ENCODE results near the gene LYRM9. TPM values are rescaled to one million over a fixed set of nuclear protein-coding genes. Genes with fewer than 3 reads are reported as not detected.

LYRM9 gene
- total RNA-seq, 1 donor from 2014 or later: 16.0 TPM

- H3K27me3 Mint-ChIP-seq (ENCODE audit: insufficient read depth, low read depth): peaks cover 6% of the 10 kb centered on the region
- no peak overlapping the region for H3K4me2 ChIP-seq
- no peak for TF ChIP-seq EZH2 (IDR thresholded peaks at IDR 0.05)
- TF ChIP-seq EZH2phosphoT487 (IDR thresholded peaks at IDR 0.05): no peak
- TF ChIP-seq, protein P1, sequence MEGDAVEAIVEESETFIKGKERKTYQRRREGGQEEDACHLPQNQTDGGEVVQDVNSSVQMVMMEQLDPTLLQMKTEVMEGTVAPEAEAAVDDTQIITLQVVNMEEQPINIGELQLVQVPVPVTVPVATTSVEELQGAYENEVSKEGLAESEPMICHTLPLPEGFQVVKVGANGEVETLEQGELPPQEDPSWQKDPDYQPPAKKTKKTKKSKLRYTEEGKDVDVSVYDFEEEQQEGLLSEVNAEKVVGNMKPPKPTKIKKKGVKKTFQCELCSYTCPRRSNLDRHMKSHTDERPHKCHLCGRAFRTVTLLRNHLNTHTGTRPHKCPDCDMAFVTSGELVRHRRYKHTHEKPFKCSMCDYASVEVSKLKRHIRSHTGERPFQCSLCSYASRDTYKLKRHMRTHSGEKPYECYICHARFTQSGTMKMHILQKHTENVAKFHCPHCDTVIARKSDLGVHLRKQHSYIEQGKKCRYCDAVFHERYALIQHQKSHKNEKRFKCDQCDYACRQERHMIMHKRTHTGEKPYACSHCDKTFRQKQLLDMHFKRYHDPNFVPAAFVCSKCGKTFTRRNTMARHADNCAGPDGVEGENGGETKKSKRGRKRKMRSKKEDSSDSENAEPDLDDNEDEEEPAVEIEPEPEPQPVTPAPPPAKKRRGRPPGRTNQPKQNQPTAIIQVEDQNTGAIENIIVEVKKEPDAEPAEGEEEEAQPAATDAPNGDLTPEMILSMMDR (IDR thresholded peaks at IDR 0.05): no peak
- H3K27me3 ChIP-seq: no peaks in the 10 kb centered on the region
- no peaks in the 10 kb centered on the region for H3K79me2 ChIP-seq (ENCODE audit: low read depth)
- no peak overlapping the region for H2AFZ ChIP-seq (replicated peaks)
- no peaks in the 10 kb centered on the region for H3K36me3 ChIP-seq
- no peaks in the 10 kb centered on the region for H3K9me3 ChIP-seq (ENCODE audit: low read depth)
- H3K27ac ChIP-seq: no peak overlapping the region
- H3K4me1 Mint-ChIP-seq: no peaks in the 10 kb centered on the region
- H3K27ac Mint-ChIP-seq: no peak overlapping the region
- no peak overlapping the region for H3K4me3 Mint-ChIP-seq
- no peaks in the 10 kb centered on the region for H3F3A ChIP-seq (ENCODE audit: low read depth)
- H3K9ac ChIP-seq: no peak overlapping the region
- H3K9me3 Mint-ChIP-seq: peaks cover 8% of the 10 kb centered on the region
- no peaks in the 10 kb centered on the region for H4K20me1 ChIP-seq (ENCODE audit: low read depth)
- H3K36me3 Mint-ChIP-seq: no peaks in the 10 kb centered on the region
- H3K4me1 ChIP-seq: no peaks in the 10 kb centered on the region
- no peak for DNase-seq (ENCODE audit: low spot score)
- H3K4me3 ChIP-seq: no peak overlapping the region
Observed at GRCh38 chr17:27870345-27870744, 22.8 kb downstream of the LYRM9 start.

- no peaks in the 10 kb centered on the region for H3K79me2 ChIP-seq (ENCODE audit: low read depth)
- H3K27me3 ChIP-seq: no peaks in the 10 kb centered on the region
- H3K4me3 Mint-ChIP-seq: no peak overlapping the region
- H3K4me3 ChIP-seq: no peak overlapping the region
- no peaks in the 10 kb centered on the region for H3K4me1 Mint-ChIP-seq
- TF ChIP-seq, protein P1 (IDR thresholded peaks at IDR 0.05): no peak
- TF ChIP-seq EZH2phosphoT487 (IDR thresholded peaks at IDR 0.05): no peak
- TF ChIP-seq EZH2 (IDR thresholded peaks at IDR 0.05): no peak
- no peak overlapping the region for H3K27ac ChIP-seq
- no peaks in the 10 kb centered on the region for H3K36me3 ChIP-seq
- no peak overlapping the region for H2AFZ ChIP-seq (replicated peaks)
- H4K20me1 ChIP-seq (ENCODE audit: low read depth): no peaks in the 10 kb centered on the region
- no peaks in the 10 kb centered on the region for H3K9me3 ChIP-seq (ENCODE audit: low read depth)
- H3K4me2 ChIP-seq: no peak overlapping the region
- no peaks in the 10 kb centered on the region for H3F3A ChIP-seq (ENCODE audit: low read depth)
- no peak overlapping the region for H3K27ac Mint-ChIP-seq
- no peak overlapping the region for H3K9ac ChIP-seq
- no peaks in the 10 kb centered on the region for H3K36me3 Mint-ChIP-seq
- H3K27me3 Mint-ChIP-seq (ENCODE audit: insufficient read depth, low read depth): peaks cover 6% of the 10 kb centered on the region
- no peak for DNase-seq (ENCODE audit: low spot score)
- H3K4me1 ChIP-seq: no peaks in the 10 kb centered on the region
- H3K9me3 Mint-ChIP-seq: peaks cover 4% of the 10 kb centered on the region
Observed at GRCh38 chr17:27868565-27868964, 24.6 kb downstream of the LYRM9 start.

GRCh38 chr17:27862840-27863239 is 30.3 kb downstream of the LYRM9 start:
- Histone ChIP-seq H3K27me3 (no peaks in the 10 kb centered on the region), H3K9me3 (ENCODE audit: low read depth) (no peaks in the 10 kb centered on the region), H3K4me1 (no peaks in the 10 kb centered on the region), H3K27ac (no peak overlapping the region), H3K79me2 (ENCODE audit: low read depth) (no peaks in the 10 kb centered on the region), H4K20me1 (ENCODE audit: low read depth) (no peaks in the 10 kb centered on the region), H3K36me3 (no peaks in the 10 kb centered on the region), H3K4me2 (no peak overlapping the region), H3K4me3 (no peak overlapping the region), H3K9ac (no peak overlapping the region), H2AFZ (replicated peaks) (no peak overlapping the region), H3F3A (ENCODE audit: low read depth) (no peaks in the 10 kb centered on the region)
- DNase-seq (ENCODE audit: low spot score): no peak
- H3K27me3 Mint-ChIP-seq (ENCODE audit: insufficient read depth, low read depth): peaks cover 2% of the 10 kb centered on the region
- no peak overlapping the region for H3K27ac Mint-ChIP-seq
- peaks cover 8% of the 10 kb centered on the region for H3K4me1 Mint-ChIP-seq
- no peak overlapping the region for H3K4me3 Mint-ChIP-seq
- H3K9me3 Mint-ChIP-seq: peaks cover 4% of the 10 kb centered on the region
- TF ChIP-seq, protein P1 (IDR thresholded peaks at IDR 0.05): no peak
- TF ChIP-seq EZH2 (IDR thresholded peaks at IDR 0.05): no peak
- TF ChIP-seq EZH2phosphoT487 (IDR thresholded peaks at IDR 0.05): no peak
- H3K36me3 Mint-ChIP-seq: no peaks in the 10 kb centered on the region
